ENCODE results near the gene HLCS.

DNA sequence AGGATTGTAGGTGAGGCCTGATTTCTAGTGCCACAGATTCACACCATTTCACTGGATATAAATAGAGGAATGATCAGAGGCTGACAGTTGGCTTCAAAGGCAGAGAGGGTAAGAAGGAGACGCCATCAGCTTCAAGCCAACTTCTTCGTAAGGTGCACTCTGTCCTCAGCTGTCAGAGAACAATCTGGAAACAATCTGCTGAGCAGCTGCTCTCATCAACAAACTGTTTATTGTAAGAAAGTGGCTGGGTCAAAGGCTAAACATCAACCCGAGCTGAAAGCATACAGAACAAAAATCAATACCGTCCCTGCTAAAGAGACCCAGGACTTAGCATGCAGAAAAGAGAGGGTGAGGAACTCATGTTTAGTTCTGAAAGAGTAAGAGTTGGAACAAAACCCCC lies 48.2 kb downstream of the HLCS start:
- TF ChIP-seq, protein P1, sequence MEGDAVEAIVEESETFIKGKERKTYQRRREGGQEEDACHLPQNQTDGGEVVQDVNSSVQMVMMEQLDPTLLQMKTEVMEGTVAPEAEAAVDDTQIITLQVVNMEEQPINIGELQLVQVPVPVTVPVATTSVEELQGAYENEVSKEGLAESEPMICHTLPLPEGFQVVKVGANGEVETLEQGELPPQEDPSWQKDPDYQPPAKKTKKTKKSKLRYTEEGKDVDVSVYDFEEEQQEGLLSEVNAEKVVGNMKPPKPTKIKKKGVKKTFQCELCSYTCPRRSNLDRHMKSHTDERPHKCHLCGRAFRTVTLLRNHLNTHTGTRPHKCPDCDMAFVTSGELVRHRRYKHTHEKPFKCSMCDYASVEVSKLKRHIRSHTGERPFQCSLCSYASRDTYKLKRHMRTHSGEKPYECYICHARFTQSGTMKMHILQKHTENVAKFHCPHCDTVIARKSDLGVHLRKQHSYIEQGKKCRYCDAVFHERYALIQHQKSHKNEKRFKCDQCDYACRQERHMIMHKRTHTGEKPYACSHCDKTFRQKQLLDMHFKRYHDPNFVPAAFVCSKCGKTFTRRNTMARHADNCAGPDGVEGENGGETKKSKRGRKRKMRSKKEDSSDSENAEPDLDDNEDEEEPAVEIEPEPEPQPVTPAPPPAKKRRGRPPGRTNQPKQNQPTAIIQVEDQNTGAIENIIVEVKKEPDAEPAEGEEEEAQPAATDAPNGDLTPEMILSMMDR (IDR thresholded peaks at IDR 0.05): no peak
- TF ChIP-seq POLR2A (IDR thresholded peaks at IDR 0.05): no peak

All from right lobe of liver (tissue), 4 donors.